B cell (primary cell): ENCODE data around the gene HIRA. TPM values are rescaled to one million over a fixed set of nuclear protein-coding genes. Genes with fewer than 3 reads are reported as not detected.
"Not testable (repeated sequence)": the region's sequence is repeated elsewhere in the genome, so short reads cannot be mapped to it uniquely, and the experiment has no call there.

Experiments
- ATAC-seq: fragments of 200-7000 bp; cut with Tn5 transposase; one replicate; pipeline ENCODE4 v1.10.0; 2021; ENCODE audit warnings: low read depth, mild to moderate bottlenecking, moderate number of reproducible peaks, moderate library complexity
- CTCF ChIA-PET: fragments of 350-600 bp; sonication (Branson Sonifier 250); formaldehyde crosslinking; loops from one replicate; lab custom pipeline; 2021; ENCODE audit warnings: antibody characterized with exemption, inconsistent platforms; lab: Charles Lee
- POLR2A ChIA-PET: fragments of 350-600 bp; sonication (Branson Sonifier 250); formaldehyde crosslinking; loops from one replicate; lab custom pipeline; 2021; ENCODE audit warnings: antibody characterized with exemption; lab: Charles Lee
- DNase-seq: peaks from one replicate; pipeline ENCODE4 v3.0.0; 2013
- H2AFZ ChIP-seq: 2 replicates; pipeline ENCODE4 v1.6.1; 2012; ENCODE audit warnings: mild to moderate bottlenecking, low read depth, low read length; ENCODE audit not compliant: insufficient read depth, poor library complexity, severe bottlenecking
- H3K27ac ChIP-seq, 2 donors: 1 replicate in 1 of 2; 2 replicates in 1 of 2; pipeline ENCODE4 v1.5.1; 2012 to 2013; ENCODE audit warnings: low read length in 2 of 2, mild to moderate bottlenecking in 2 of 2, moderate library complexity in 1 of 2
- H3K27me3 ChIP-seq, 4 experiments: fragments of 200-600 bp in 1 of 4; sonication (generic) in 1 of 4; replicated peaks in 1 of 4; 1 replicate in 2 of 4; 2 replicates in 2 of 4; pipeline versions ENCODE4 v1.6.1 to v1.7.0; 2013 to 2016; ENCODE audit warnings: low read length in 3 of 4, mild to moderate bottlenecking in 2 of 4, mixed read lengths in 1 of 4, moderate library complexity in 1 of 4; ENCODE audit not compliant: insufficient read depth in 4 of 4, control insufficient read depth in 3 of 4; ENCODE audit errors: control extremely low read depth in 1 of 4
- H3K36me3 ChIP-seq, 2 experiments: replicated peaks in 1 of 2; 1 replicate in 1 of 2; 2 replicates in 1 of 2; pipeline versions ENCODE4 v1.6.1 to v1.7.1; 2013; ENCODE audit warnings: low read length in 1 of 2; ENCODE audit not compliant: insufficient read depth in 2 of 2, control insufficient read depth in 1 of 2; ENCODE audit errors: control extremely low read depth in 1 of 2, extremely low read depth in 1 of 2
- H3K4me1 ChIP-seq, 2 donors: fragments of 200-600 bp in 1 of 2; sonication (generic) in 1 of 2; 1 replicate in 1 of 2; 2 replicates in 1 of 2; pipeline versions ENCODE4 v1.5.1 to v1.6.1; 2013 to 2017; ENCODE audit warnings: low read length in 2 of 2; ENCODE audit not compliant: control insufficient read depth in 2 of 2, insufficient read depth in 2 of 2
- H3K4me2 ChIP-seq: replicated peaks from 2 replicates; pipeline ENCODE3; 2012; ENCODE audit warnings: mild to moderate bottlenecking, low read depth, low read length; ENCODE audit not compliant: poor library complexity, severe bottlenecking
- H3K4me3 ChIP-seq, 5 experiments: fragments of 200-600 bp in 1 of 5; sonication (generic) in 1 of 5; 1 replicate in 3 of 5; 2 replicates in 2 of 5; pipeline versions ENCODE4 v1.5.1 to v1.7.0; 2011 to 2016; ENCODE audit warnings: low read length in 4 of 5, mild to moderate bottlenecking in 4 of 5, low read depth in 2 of 5, control low read depth in 1 of 5, moderate library complexity in 1 of 5; ENCODE audit not compliant: insufficient read depth in 1 of 5; ENCODE audit errors: control extremely low read depth in 1 of 5, extremely low read depth in 1 of 5
- H3K79me2 ChIP-seq: fragments of 200-600 bp; sonication (generic); one replicate; pipeline ENCODE4 v1.6.0; 2016; ENCODE audit warnings: low read length; ENCODE audit not compliant: control insufficient read depth, insufficient read depth
- H3K9ac ChIP-seq: fragments of 200-600 bp; sonication (generic); 2 replicates; pipeline ENCODE4 v1.6.1; 2017; ENCODE audit warnings: mild to moderate bottlenecking, low read length, moderate library complexity
- H3K9me3 ChIP-seq, 3 donors: one replicate each; pipeline versions ENCODE4 v1.6.1 to v1.7.1; 2013; ENCODE audit warnings: low read length in 2 of 3; ENCODE audit not compliant: control insufficient read depth in 2 of 3, insufficient read depth in 1 of 3; ENCODE audit errors: control extremely low read depth in 1 of 3
- H4K20me1 ChIP-seq: 2 replicates; pipeline ENCODE4 v1.6.0; 2012; ENCODE audit warnings: mild to moderate bottlenecking, low read length; ENCODE audit not compliant: insufficient read depth, control insufficient read depth, poor library complexity, severe bottlenecking
- H3K27ac Mint-ChIP-seq: one replicate; pipeline ENCODE4 v1.8.0; 2021; ENCODE audit warnings: mixed read lengths
- H3K27me3 Mint-ChIP-seq: one replicate; pipeline ENCODE4 v1.8.0; 2021; ENCODE audit warnings: mixed read lengths
- H3K4me1 Mint-ChIP-seq: one replicate; pipeline ENCODE4 v1.8.0; 2021; ENCODE audit warnings: mixed read lengths
- H3K4me3 Mint-ChIP-seq: one replicate; pipeline ENCODE4 v1.8.0; 2021; ENCODE audit warnings: mixed read lengths
- H3K9me3 Mint-ChIP-seq: one replicate; pipeline ENCODE4 v1.8.0; 2022; ENCODE audit warnings: mixed read lengths; ENCODE audit not compliant: insufficient read depth
- EZH2 ChIP-seq: IDR thresholded peaks from 2 replicates; pipeline ENCODE4 v1.6.1; 2012; ENCODE audit warnings: borderline replicate concordance, low read depth, mild to moderate bottlenecking, moderate library complexity, low read length; ENCODE audit not compliant: insufficient read depth, poor library complexity, severe bottlenecking
- whole genome bisulfite sequencing: methylation state at CpG from one replicate; pipeline ENCODE4 v1.1.5; 2013; ENCODE audit warnings: missing lambda C conversion rate; ENCODE audit not compliant: insufficient coverage; 5-methylcytosine and 5-hydroxymethylcytosine counted together
- intact Hi-C: fragments of 100-400 bp; cut with micrococcal nuclease; formaldehyde crosslinking; loops from one replicate; pipeline ENCODE4 v1.10.0; 2022
- polyA plus RNA-seq: library from polyadenylated mRNA; depleted of rRNA; stranded (reverse); fragments of >200 nt; gene quantifications from 2 replicates; pipeline ENCODE4 v1.2.3, GENCODE V29; 2012
- total RNA-seq, 2 donors: library from RNA; stranded (reverse); fragments of 120-200 nt in 1 of 2; gene quantifications; 1 replicate in 1 of 2; 2 replicates in 1 of 2; pipeline versions ENCODE4 v1.2.3 to v1.2.4, GENCODE V29; 2013 to 2022
- TF ChIP-seq, protein P1 (sequence below): fragments of 200-600 bp; IDR thresholded peaks from one replicate; pipeline ENCODE4 v1.8.0; 2022; ENCODE audit warnings: antibody characterized with exemption, mild to moderate bottlenecking

The HIRA gene
- total and polyA plus RNA-seq, 2 donors (not counting 1 experiment from before 2014, with no cell fraction given), result 28.3 to 34.5 TPM

DNA sequence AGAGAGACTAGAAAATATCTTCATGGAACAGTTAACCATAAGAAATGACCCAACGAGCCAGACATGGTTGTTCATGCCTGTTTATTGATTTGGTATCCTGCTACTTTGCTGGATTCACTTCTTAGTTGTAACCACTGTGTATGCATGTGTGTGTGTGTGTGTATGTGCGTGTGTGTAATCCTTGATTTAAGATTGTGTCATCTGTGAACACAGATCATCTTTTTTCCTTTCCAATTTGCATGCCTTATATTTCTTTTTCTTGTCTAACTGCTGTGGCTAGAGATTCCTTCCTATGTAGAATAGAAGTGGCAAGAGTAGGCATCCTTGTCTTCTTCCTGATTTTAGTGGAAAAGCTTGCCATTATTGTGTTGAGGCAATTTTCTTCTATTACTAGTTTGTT is 123.7 kb downstream of the HIRA start:
- H3K27ac ChIP-seq, result no peak overlapping the region
- Mint-ChIP-seq H3K27me3 (no peaks in the 10 kb centered on the region), H3K4me3 (no peak overlapping the region), H3K27ac (no peak overlapping the region), H3K4me1 (no peaks in the 10 kb centered on the region), H3K9me3 (no peaks in the 10 kb centered on the region)
- no peak overlapping the region for H3K9ac ChIP-seq
- no peaks in the 10 kb centered on the region for H3K79me2 ChIP-seq
- TF ChIP-seq, protein P1, sequence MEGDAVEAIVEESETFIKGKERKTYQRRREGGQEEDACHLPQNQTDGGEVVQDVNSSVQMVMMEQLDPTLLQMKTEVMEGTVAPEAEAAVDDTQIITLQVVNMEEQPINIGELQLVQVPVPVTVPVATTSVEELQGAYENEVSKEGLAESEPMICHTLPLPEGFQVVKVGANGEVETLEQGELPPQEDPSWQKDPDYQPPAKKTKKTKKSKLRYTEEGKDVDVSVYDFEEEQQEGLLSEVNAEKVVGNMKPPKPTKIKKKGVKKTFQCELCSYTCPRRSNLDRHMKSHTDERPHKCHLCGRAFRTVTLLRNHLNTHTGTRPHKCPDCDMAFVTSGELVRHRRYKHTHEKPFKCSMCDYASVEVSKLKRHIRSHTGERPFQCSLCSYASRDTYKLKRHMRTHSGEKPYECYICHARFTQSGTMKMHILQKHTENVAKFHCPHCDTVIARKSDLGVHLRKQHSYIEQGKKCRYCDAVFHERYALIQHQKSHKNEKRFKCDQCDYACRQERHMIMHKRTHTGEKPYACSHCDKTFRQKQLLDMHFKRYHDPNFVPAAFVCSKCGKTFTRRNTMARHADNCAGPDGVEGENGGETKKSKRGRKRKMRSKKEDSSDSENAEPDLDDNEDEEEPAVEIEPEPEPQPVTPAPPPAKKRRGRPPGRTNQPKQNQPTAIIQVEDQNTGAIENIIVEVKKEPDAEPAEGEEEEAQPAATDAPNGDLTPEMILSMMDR, result no peak
- TF ChIP-seq EZH2, result no peak
- ATAC-seq, result no peak
- H3K9me3 ChIP-seq, result peaks cover 0 to 3% (median 0%) of the 10 kb centered on the region in 3 donors
- CTCF ChIA-PET, result no interaction called here
- intact Hi-C loops, result no loop called here
- DNase-seq, result no peak
- H3K4me3 ChIP-seq, result no peak overlapping the region
- no peaks in the 10 kb centered on the region for H3K4me1 ChIP-seq
- H4K20me1 ChIP-seq, result no peaks in the 10 kb centered on the region
- POLR2A ChIA-PET, result no interaction called here
- H3K4me2 ChIP-seq, result no peak overlapping the region
- H3K36me3 ChIP-seq, result no peaks in the 10 kb centered on the region
- no CpG with 5 or more reads among the region's 2 CpGs for WGBS
- no peak overlapping the region for H2AFZ ChIP-seq
- H3K27me3 ChIP-seq, result no peaks in the 10 kb centered on the region

DNA sequence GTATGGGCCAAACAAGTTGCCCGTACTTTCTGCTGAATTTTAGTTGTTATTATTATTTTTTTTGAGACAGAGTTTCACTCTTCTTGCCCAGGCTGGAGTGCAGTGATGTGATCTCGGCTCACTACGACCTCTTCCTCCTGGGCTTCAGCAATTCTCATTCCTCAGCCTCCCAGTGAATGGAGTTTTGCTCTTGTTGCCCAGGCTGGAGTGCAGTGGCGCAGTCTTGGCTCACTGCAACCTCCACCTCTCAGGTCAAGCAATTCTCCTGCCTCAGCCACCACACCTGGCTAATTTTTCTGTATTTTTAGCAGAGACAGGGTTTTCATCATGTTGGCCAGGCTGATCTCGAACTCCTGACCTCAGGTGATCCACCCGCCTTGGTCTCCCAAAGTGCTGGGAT is 125.0 kb downstream of the HIRA start:
- WGBS, result 96% methylated on average over 5 of the region's 6 CpGs
- H3K79me2 ChIP-seq, H3K4me2 ChIP-seq, H3K4me3 ChIP-seq, H3K9ac ChIP-seq, H3K4me1 Mint-ChIP-seq, H3K4me3 Mint-ChIP-seq, H4K20me1 ChIP-seq, intact Hi-C loops, H3K27ac ChIP-seq, H2AFZ ChIP-seq, H3K27me3 ChIP-seq, H3K27me3 Mint-ChIP-seq, POLR2A ChIA-PET, H3K27ac Mint-ChIP-seq, CTCF ChIA-PET, H3K9me3 Mint-ChIP-seq, H3K4me1 ChIP-seq, H3K36me3 ChIP-seq, H3K9me3 ChIP-seq, DNase-seq, ATAC-seq: not testable (repeated sequence)
